ENCODE measurements around the gene KRT78. TPM values are rescaled to one million over a fixed set of nuclear protein-coding genes. Genes with fewer than 3 reads are reported as not detected.
A peak's percentile ranks its signal among the peaks of the same experiment; 100 is the strongest.

Gene KRT78
- total and polyA plus RNA-seq, 2 donors = not detected

DNA sequence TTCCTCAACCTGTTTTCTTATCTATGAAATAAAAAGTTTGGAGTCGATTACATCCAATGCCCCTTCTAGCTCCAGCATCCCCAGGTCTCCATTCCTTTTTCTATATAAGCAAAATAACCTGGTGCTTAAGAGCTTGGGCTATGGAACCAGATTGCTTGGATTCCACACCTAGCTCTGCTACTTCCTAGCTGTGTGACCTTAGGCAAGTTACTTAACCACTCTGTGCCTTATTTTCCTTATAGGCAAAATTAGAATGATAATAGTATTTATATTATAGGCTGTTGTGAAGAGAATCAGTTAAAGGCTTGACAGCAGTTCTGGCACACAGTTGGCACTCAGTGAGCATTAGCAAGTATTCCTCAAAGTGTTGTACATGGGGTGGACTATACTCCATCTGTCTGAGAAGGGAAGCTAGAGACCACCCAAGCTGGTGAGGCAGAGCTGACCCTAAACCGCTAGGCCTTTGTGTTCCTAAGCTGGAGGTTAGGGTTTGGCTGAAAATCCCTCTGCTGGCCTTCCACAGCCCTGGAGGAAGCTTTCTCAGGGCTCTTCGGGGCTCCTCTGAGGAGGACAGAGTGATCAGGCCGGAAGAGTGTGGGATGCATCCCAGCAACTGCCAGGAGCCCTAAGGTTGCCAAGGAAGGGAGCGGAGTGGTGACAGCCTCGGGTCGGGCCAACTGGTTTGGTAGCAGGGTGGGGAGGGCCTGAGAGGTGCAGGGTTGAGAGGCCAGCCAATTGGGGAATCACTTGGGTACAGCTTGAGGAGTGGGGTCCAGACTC lies 28.9 kb downstream of the KRT78 start:
- no peaks in the 10 kb centered on the region for H3K4me1 ChIP-seq (ENCODE audit: insufficient read depth)
- H3K36me3 ChIP-seq (ENCODE audit: insufficient read depth) = no peaks in the 10 kb centered on the region
- H3K27ac ChIP-seq (ENCODE audit: low read depth) = no peak overlapping the region
- no peak overlapping the region for H3K4me3 ChIP-seq (ENCODE audit: low read depth, low read length)
- WGBS = 76% methylated on average over 7 of the region's 7 CpGs
- no peak for DNase-seq (ENCODE audit: extremely low spot score)

DNA sequence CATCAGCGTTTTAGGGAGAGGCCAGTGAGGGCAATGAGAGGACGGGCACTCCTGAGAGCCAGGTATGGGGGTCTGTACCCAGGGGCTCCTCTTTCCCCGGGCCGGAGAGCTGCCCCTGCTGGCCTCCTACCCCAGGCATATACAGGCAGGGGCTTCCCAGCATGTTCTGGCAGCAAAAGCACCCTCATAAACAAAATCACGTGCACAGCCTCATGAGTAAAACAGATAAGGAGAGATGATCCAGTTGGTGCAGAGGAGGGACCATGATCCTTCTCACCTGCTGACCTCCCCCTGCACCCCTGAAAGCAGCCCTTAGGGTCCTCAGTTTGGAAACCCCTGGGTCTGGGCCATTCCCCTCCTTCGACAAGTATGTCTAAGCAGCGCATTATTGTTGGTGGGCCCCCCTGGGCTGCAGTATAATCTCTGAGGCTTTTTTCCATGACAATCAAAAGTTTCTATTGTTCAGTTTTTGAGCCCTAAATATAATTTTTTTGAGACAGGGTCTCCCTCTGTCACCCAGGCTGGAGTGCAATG lies 29.8 kb downstream of the KRT78 start:
- DNase-seq (ENCODE audit: extremely low spot score) = no peak
- 45% methylated on average over 7 of the region's 7 CpGs for WGBS
- Histone ChIP-seq H3K36me3 (ENCODE audit: insufficient read depth) (no peaks in the 10 kb centered on the region), H3K4me3 (ENCODE audit: low read depth, low read length) (no peak overlapping the region), H3K27ac (ENCODE audit: low read depth) (no peak overlapping the region), H3K4me1 (ENCODE audit: insufficient read depth) (no peaks in the 10 kb centered on the region)

DNA sequence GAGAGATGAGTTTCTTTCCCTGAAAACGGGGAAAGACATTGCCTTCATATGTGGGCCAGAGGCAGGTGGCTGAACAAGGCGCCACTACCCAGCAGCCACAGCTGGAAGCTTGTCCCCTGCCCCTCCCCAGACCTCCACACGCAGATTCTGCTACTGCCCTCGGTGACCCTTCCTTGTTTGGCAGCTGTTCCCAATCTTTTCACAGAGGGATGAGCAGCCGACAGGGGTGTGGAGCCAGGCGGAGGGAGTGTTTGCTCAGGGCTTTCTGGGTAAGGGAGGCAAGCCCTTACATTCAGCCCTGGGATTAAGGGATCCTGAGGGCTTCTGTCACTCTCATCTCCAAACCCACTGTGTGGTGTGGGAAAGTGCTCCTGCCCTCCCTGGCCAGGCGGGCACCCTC lies 30.4 kb downstream of the KRT78 start:
- WGBS = 46% methylated on average over 7 of the region's 7 CpGs
- no peak for DNase-seq (ENCODE audit: extremely low spot score)
- Histone ChIP-seq H3K4me1 (ENCODE audit: insufficient read depth) (no peaks in the 10 kb centered on the region), H3K4me3 (ENCODE audit: low read depth, low read length) (no peak overlapping the region), H3K27ac (ENCODE audit: low read depth) (no peak overlapping the region), H3K36me3 (ENCODE audit: insufficient read depth) (no peaks in the 10 kb centered on the region)

- no peak for DNase-seq (ENCODE audit: extremely low spot score)
Observed at GRCh38 chr12:52817699-52818238, 31.0 kb downstream of the KRT78 start.

GRCh38 chr12:52817003-52817698 lies 31.6 kb downstream of the KRT78 start:
- H3K4me3 ChIP-seq (ENCODE audit: low read depth, low read length) = no peak overlapping the region
- DNase-seq (ENCODE audit: extremely low spot score) = no peak
- WGBS = 95% methylated on average over 8 of the region's 8 CpGs

More at GRCh38 chr12:52817699-52818238, 31.0 kb downstream of the KRT78 start:
- no peaks in the 10 kb centered on the region for H3K36me3 ChIP-seq (ENCODE audit: insufficient read depth)
- no peaks in the 10 kb centered on the region for H3K4me1 ChIP-seq (ENCODE audit: insufficient read depth)
- H3K27ac ChIP-seq (ENCODE audit: low read depth) = no peak overlapping the region
- WGBS = 84% methylated on average over 2 of the region's 2 CpGs
- H3K4me3 ChIP-seq (ENCODE audit: low read depth, low read length) = no peak overlapping the region

DNA sequence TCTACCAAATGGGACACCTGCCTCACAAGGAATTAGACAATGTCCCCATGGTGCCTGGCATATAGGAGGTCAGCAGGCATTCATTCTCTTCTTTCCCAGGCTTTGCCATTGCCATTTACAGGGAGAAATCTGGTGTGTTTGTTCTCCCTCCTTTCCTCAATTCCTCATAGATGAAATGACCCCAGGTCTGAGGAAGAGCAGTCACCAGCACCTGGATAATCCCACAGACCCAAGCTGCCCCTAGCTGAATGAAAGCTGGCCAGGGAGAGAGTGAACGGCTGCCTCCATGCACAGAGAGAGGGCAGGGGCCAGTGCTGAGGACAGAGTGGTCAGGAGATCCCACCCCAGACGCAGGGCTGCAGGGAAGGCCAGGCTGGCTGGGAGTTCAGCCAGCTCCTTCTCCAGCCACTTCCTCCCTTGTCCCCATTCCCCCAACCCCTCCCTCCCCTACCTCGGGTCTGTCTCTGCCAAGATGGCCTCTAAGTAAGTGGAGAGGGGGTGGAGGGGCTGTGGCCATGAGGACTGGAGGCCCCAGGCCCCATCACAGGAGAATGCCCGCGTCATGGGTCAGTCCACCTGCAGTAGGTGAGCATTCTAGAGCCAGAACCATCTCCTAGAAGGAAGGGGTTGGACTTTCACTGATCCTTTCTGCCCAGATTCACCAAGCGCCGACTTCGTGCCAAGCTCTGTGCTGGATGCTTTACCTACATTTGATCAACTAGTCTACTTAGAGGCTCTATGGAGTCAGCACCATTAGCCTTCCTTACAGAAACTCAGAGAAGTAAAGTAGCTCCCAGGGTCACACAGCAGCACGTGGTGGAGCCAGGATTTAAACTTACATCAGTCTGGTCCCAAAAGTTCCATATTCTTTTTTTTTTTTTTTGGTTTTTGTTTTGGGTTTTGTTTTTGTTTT lies 32.9 kb downstream of the KRT78 start:
- WGBS = 71% methylated on average over 9 of the region's 9 CpGs

More at GRCh38 chr12:52817003-52817698, 31.6 kb downstream of the KRT78 start:
- Histone ChIP-seq H3K36me3 (ENCODE audit: insufficient read depth) (no peaks in the 10 kb centered on the region), H3K4me1 (ENCODE audit: insufficient read depth) (no peaks in the 10 kb centered on the region), H3K27ac (ENCODE audit: low read depth) (no peak overlapping the region)

DNA sequence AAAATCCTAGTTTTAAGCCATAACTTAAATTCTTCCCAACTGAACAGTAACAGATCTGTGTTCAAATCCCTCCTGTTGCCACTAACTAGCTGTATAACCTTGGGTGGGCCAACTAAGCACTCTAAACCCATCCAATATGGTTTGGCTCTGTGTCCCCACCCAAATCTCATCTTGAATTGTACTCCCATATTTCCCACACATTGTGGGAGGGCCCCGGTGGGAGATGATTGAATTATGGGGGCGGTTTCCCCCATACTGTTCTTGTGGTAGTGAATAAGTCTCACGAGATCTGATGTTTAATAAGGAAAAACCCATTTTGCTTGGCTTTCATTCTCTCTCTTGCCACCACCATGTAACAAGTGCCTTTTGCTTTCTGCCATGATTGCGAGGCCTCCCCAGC lies 33.6 kb downstream of the KRT78 start:
- Histone ChIP-seq H3K27ac (ENCODE audit: low read depth) (no peak overlapping the region), H3K4me1 (ENCODE audit: insufficient read depth) (no peaks in the 10 kb centered on the region), H3K36me3 (ENCODE audit: insufficient read depth) (no peaks in the 10 kb centered on the region), H3K4me3 (ENCODE audit: low read depth, low read length) (no peak overlapping the region)
- 96% methylated on average over 4 of the region's 4 CpGs for WGBS
- no peak for DNase-seq (ENCODE audit: extremely low spot score)

More for the DNA sequence above, 32.9 kb downstream of the KRT78 start:
- Histone ChIP-seq H3K27ac (ENCODE audit: low read depth) (no peak overlapping the region), H3K36me3 (ENCODE audit: insufficient read depth) (no peaks in the 10 kb centered on the region), H3K4me3 (ENCODE audit: low read depth, low read length) (no peak overlapping the region), H3K4me1 (ENCODE audit: insufficient read depth) (no peaks in the 10 kb centered on the region)
- DNase-seq (ENCODE audit: extremely low spot score) = no peak

DNA sequence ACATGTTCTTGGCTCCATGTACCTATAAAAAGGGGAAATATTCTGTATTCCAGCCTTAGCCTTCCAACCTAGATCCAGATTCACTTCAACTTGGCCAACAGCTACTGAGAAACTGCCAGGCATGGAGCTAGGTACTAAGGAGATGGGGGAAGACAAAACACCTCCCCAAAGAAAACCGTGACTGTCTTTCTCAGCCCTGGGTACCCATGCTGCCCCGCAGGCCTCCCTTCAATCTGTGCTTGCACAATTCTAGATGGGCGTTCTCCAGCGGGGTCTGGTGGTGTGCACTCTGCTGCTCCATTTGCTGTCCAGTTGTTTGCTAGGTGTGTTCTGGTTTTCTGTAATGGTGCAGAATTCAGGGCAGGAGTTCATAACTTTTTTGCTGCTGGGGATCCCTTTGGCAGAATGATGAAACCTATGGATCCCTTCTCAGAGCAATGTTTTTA lies 34.1 kb downstream of the KRT78 start:
- Histone ChIP-seq H3K27ac (ENCODE audit: low read depth) (no peak overlapping the region), H3K36me3 (ENCODE audit: insufficient read depth) (no peaks in the 10 kb centered on the region), H3K4me1 (ENCODE audit: insufficient read depth) (no peaks in the 10 kb centered on the region), H3K4me3 (ENCODE audit: low read depth, low read length) (no peak overlapping the region)
- DNase-seq (ENCODE audit: extremely low spot score) = no peak
- WGBS = 80% methylated on average over 4 of the region's 4 CpGs

DNA sequence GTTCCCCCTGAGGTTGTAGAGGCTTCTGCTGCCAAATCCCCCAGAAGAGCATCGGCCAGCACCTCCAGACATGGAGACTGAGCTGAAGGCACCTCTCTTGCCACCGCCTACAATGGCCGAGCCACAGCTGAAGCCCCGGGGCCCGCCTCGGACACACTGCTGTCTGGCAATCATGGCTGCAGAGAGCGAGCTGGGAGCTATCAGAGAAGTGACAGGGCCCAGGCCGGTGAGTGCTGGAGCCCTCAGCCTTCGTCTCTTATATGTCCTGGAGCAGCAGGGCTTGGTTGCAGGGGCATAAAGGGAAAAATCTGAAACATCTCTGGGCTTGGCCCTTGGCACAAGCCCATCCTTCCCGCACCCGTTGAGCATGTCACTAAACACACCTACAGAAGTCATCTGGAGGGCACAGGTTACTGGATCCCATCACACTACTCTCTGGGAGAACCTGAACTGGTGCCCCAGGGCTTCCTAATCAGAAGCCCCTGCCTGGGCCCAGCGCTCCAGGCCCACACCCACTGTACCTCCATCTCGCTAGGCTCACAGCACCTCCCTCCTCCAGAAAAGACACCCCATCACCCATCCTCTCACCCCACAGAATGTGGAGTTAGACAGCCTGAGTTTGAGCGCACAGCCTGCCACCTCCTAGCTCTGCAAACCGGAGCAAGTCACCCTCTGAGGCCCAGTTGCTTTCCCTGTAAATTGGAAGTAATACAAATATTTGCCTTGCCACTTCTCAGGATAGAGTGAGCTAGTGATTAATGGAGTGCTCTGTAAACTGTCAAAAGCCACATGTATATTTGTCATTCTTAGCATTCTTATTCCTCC lies 34.7 kb downstream of the KRT78 start, which contains the start of gene KRT4:
TSS of gene KRT4 (minus strand) at position 232 of the 825 bp plus-strand sequence. CDS start at position 174, 58 bp downstream.
- Histone ChIP-seq H3K4me3 (ENCODE audit: low read depth, low read length) (no peak within 1 kb of the TSS), H3K4me1 (ENCODE audit: insufficient read depth) (no peaks in the 10 kb centered on the region), H3K36me3 (ENCODE audit: insufficient read depth) (no peaks in the 10 kb centered on the region), H3K27ac (ENCODE audit: low read depth) (no peak within 1 kb of the TSS)
- peak; percentile 26 for DNase-seq (ENCODE audit: extremely low spot score)
- 77% methylated on average over 15 of the region's 15 CpGs for WGBS

GRCh38 chr12:52813203-52813819 lies 35.5 kb downstream of the KRT78 start:
- no peak for DNase-seq (ENCODE audit: extremely low spot score)
- H3K4me1 ChIP-seq (ENCODE audit: insufficient read depth) = no peaks in the 10 kb centered on the region
- H3K4me3 ChIP-seq (ENCODE audit: low read depth, low read length) = no peak overlapping the region
- WGBS = 94% methylated on average over 10 of the region's 10 CpGs
- H3K36me3 ChIP-seq (ENCODE audit: insufficient read depth) = no peaks in the 10 kb centered on the region
- H3K27ac ChIP-seq (ENCODE audit: low read depth) = no peak overlapping the region

GRCh38 chr12:52812749-52813148 lies 36.0 kb downstream of the KRT78 start:
- Histone ChIP-seq H3K4me1 (ENCODE audit: insufficient read depth) (no peaks in the 10 kb centered on the region), H3K36me3 (ENCODE audit: insufficient read depth) (no peaks in the 10 kb centered on the region), H3K4me3 (ENCODE audit: low read depth, low read length) (no peak overlapping the region), H3K27ac (ENCODE audit: low read depth) (no peak overlapping the region)
- DNase-seq (ENCODE audit: extremely low spot score) = no peak
- 68% methylated on average over 3 of the region's 3 CpGs for WGBS

DNA sequence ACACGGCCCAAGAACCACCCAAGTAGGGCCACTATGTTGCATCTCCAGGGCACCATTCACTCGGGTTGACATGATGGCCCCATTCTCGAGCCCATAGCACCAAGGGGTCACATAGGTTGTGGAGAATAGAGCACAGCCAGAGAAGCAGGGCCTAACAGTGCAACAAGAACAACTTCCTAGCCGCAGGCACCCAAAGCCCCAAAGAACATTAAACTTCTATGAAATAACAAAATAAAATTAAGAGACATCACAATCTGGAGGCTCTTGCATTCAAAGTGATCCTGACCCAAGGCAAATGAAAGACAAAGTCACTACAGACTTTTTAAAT lies 36.8 kb downstream of the KRT78 start:
- Histone ChIP-seq H3K36me3 (ENCODE audit: insufficient read depth) (no peaks in the 10 kb centered on the region), H3K4me1 (ENCODE audit: insufficient read depth) (no peaks in the 10 kb centered on the region), H3K4me3 (ENCODE audit: low read depth, low read length) (no peak overlapping the region), H3K27ac (ENCODE audit: low read depth) (no peak overlapping the region)
- 93% methylated on average over 4 of the region's 4 CpGs for WGBS
- no peak for DNase-seq (ENCODE audit: extremely low spot score)
